ENCODE results near the gene JAZF1. TPM values are rescaled to one million over a fixed set of nuclear protein-coding genes. Genes with fewer than 3 reads are reported as not detected.

JAZF1 gene
- total RNA-seq, 1 donor from 2014 or later, result 7.2 TPM

- H3K36me3 Mint-ChIP-seq, result no peaks in the 10 kb centered on the region
- no peak overlapping the region for H3K4me3 Mint-ChIP-seq
- H3K9me3 Mint-ChIP-seq, result no peaks in the 10 kb centered on the region
- peak overlapping the region; percentile 36 for H3K27ac Mint-ChIP-seq
- peaks cover 61% of the 10 kb centered on the region for H3K4me1 Mint-ChIP-seq
- TF ChIP-seq CTCF (IDR thresholded peaks at IDR 0.05; ENCODE audit: unreplicated experiment), result no peak
- no peak for DNase-seq (ENCODE audit: low spot score in 2 of 2, unreplicated experiment in 2 of 2)
- no peaks in the 10 kb centered on the region for H3K27me3 Mint-ChIP-seq (ENCODE audit: low read depth)
These were observed 111.8 kb downstream of the JAZF1 start for GRCh38 chr7:28068811-28069216.

GRCh38 chr7:28067171-28067570 is 113.4 kb downstream of the JAZF1 start:
- no peaks in the 10 kb centered on the region for H3K9me3 Mint-ChIP-seq
- no peak for DNase-seq (ENCODE audit: low spot score in 2 of 2, unreplicated experiment in 2 of 2)
- TF ChIP-seq CTCF (IDR thresholded peaks at IDR 0.05; ENCODE audit: unreplicated experiment), result no peak
- H3K27ac Mint-ChIP-seq, result no peak overlapping the region
- H3K4me1 Mint-ChIP-seq, result peaks cover 58% of the 10 kb centered on the region
- no peaks in the 10 kb centered on the region for H3K36me3 Mint-ChIP-seq
- H3K27me3 Mint-ChIP-seq (ENCODE audit: low read depth), result no peaks in the 10 kb centered on the region
- H3K4me3 Mint-ChIP-seq, result no peak overlapping the region

- peak overlapping the region; percentile 53 for H3K27ac Mint-ChIP-seq
- H3K4me3 Mint-ChIP-seq, result no peak overlapping the region
- no peak for TF ChIP-seq CTCF (IDR thresholded peaks at IDR 0.05; ENCODE audit: unreplicated experiment)
- H3K4me1 Mint-ChIP-seq, result peaks cover 53% of the 10 kb centered on the region
- H3K27me3 Mint-ChIP-seq (ENCODE audit: low read depth), result no peaks in the 10 kb centered on the region
- no peak for DNase-seq (ENCODE audit: low spot score in 2 of 2, unreplicated experiment in 2 of 2)
- no peaks in the 10 kb centered on the region for H3K36me3 Mint-ChIP-seq
- H3K9me3 Mint-ChIP-seq, result no peaks in the 10 kb centered on the region
These were observed 114.8 kb downstream of the JAZF1 start for GRCh38 chr7:28065721-28066285.

GRCh38 chr7:28065308-28065707 is 115.3 kb downstream of the JAZF1 start:
- no peak overlapping the region for H3K4me3 Mint-ChIP-seq
- no peaks in the 10 kb centered on the region for H3K36me3 Mint-ChIP-seq
- peak overlapping the region; percentile 73 for H3K27ac Mint-ChIP-seq
- no peaks in the 10 kb centered on the region for H3K27me3 Mint-ChIP-seq (ENCODE audit: low read depth)
- peaks cover 53% of the 10 kb centered on the region for H3K4me1 Mint-ChIP-seq
- DNase-seq (ENCODE audit: low spot score in 2 of 2, unreplicated experiment in 2 of 2), result no peak
- H3K9me3 Mint-ChIP-seq, result no peaks in the 10 kb centered on the region
- TF ChIP-seq CTCF (IDR thresholded peaks at IDR 0.05; ENCODE audit: unreplicated experiment), result no peak

- Mint-ChIP-seq H3K27me3 (ENCODE audit: low read depth) (no peaks in the 10 kb centered on the region), H3K27ac (peak overlapping the region; percentile 8), H3K9me3 (peaks cover 5% of the 10 kb centered on the region), H3K4me3 (no peak overlapping the region), H3K4me1 (peaks cover 49% of the 10 kb centered on the region), H3K36me3 (peaks cover 4% of the 10 kb centered on the region)
- DNase-seq (ENCODE audit: low spot score in 2 of 2, unreplicated experiment in 2 of 2), result no peak
- no peak for TF ChIP-seq CTCF (IDR thresholded peaks at IDR 0.05; ENCODE audit: unreplicated experiment)
These were observed 116.2 kb downstream of the JAZF1 start for GRCh38 chr7:28064437-28064836.

Measured in mesothelial cell of epicardium (in vitro differentiated cells).